Measurements from ENCODE around the gene IL23R.

The IL23R gene

GRCh38 chr1:67148516-67149178 is 17.6 kb upstream of the IL23R start:
- no peak for DNase-seq (ENCODE audit: low read depth)

GRCh38 chr1:67149179-67149770 is 17.0 kb upstream of the IL23R start:
- DNase-seq (ENCODE audit: low read depth), result peak; percentile 30

GRCh38 chr1:67150931-67151330 is 15.3 kb upstream of the IL23R start:
- no peak for DNase-seq (ENCODE audit: low read depth)

GRCh38 chr1:67158401-67158800 is 7.9 kb upstream of the IL23R start:
- no peak for DNase-seq (ENCODE audit: low read depth)

GRCh38 chr1:67159233-67159632 is 7.0 kb upstream of the IL23R start:
- DNase-seq (ENCODE audit: low read depth), result no peak

- no peak for DNase-seq (ENCODE audit: low read depth)
Observed at GRCh38 chr1:67162954-67163353, 3.3 kb upstream of the IL23R start.

GRCh38 chr1:67165468-67166041 is 699 bp upstream of the IL23R start:
- DNase-seq (ENCODE audit: low read depth), result no peak

- DNase-seq (ENCODE audit: low read depth), result no peak
Observed at GRCh38 chr1:67169496-67169895, 3.2 kb downstream of the IL23R start.

GRCh38 chr1:67169932-67170331 is 3.7 kb downstream of the IL23R start:
- no peak for DNase-seq (ENCODE audit: low read depth)

GRCh38 chr1:67170751-67171573 is 4.7 kb downstream of the IL23R start:
- DNase-seq (ENCODE audit: low read depth), result no peak

GRCh38 chr1:67171574-67171955 is 5.3 kb downstream of the IL23R start:
- no peak for DNase-seq (ENCODE audit: low read depth)

- no peak for DNase-seq (ENCODE audit: low read depth)
Observed at GRCh38 chr1:67171978-67172377, 5.7 kb downstream of the IL23R start.

GRCh38 chr1:67173988-67174387 is 7.7 kb downstream of the IL23R start:
- no peak for DNase-seq (ENCODE audit: low read depth)

- no peak for DNase-seq (ENCODE audit: low read depth)
Observed at GRCh38 chr1:67174716-67175284, 8.5 kb downstream of the IL23R start.

- no peak for DNase-seq (ENCODE audit: low read depth)
Observed at GRCh38 chr1:67175530-67176087, 9.4 kb downstream of the IL23R start.

- DNase-seq (ENCODE audit: low read depth), result no peak
Observed at GRCh38 chr1:67184838-67185421, 18.7 kb downstream of the IL23R start.

- DNase-seq (ENCODE audit: low read depth), result no peak
Observed at GRCh38 chr1:67188137-67188536, 21.9 kb downstream of the IL23R start.

- no peak for DNase-seq (ENCODE audit: low read depth)
Observed at GRCh38 chr1:67189953-67190352, 23.7 kb downstream of the IL23R start.

GRCh38 chr1:67190410-67190809 is 24.2 kb downstream of the IL23R start:
- DNase-seq (ENCODE audit: low read depth), result no peak

- no peak for DNase-seq (ENCODE audit: low read depth)
Observed at GRCh38 chr1:67190942-67191341, 24.7 kb downstream of the IL23R start.

- no peak for DNase-seq (ENCODE audit: low read depth)
Observed at GRCh38 chr1:67191668-67192520, 25.6 kb downstream of the IL23R start.

Measured in stimulated activated CD8-positive, alpha-beta memory T cell treated with anti-CD3 and anti-CD28 coated beads, Interleukin-12 subunit alpha, Interleukin-12 subunit beta, amount 100 ng/mL, for 1 hour (primary cell).